ENCODE results near the gene TRIM15.

GRCh38 chr6:30185846-30186484 is 22.6 kb downstream of the TRIM15 start:
- TF ChIP-seq CTCF (IDR thresholded peaks at IDR 0.05 in 2 of 3, conservative IDR thresholded peaks at IDR 0.05 in 1 of 3; ENCODE audit: control insufficient read depth in 2 of 3, extremely low read depth in 1 of 3, insufficient read depth in 1 of 3, low read depth in 3 of 3, low read length in 3 of 3), result no peak
- no peak for TF ChIP-seq TBL1XR1 (IDR thresholded peaks at IDR 0.05; ENCODE audit: low read depth, low read length)
- no peak for TF ChIP-seq SMAD1 (IDR thresholded peaks at IDR 0.05; ENCODE audit: low read depth, partially characterized antibody)

All from GM12878 (cell line).